ENCODE results near the gene DDT.
"Not testable (repeated sequence)": the region's sequence is repeated elsewhere in the genome, so short reads cannot be mapped to it uniquely, and the experiment has no call there.

DNA sequence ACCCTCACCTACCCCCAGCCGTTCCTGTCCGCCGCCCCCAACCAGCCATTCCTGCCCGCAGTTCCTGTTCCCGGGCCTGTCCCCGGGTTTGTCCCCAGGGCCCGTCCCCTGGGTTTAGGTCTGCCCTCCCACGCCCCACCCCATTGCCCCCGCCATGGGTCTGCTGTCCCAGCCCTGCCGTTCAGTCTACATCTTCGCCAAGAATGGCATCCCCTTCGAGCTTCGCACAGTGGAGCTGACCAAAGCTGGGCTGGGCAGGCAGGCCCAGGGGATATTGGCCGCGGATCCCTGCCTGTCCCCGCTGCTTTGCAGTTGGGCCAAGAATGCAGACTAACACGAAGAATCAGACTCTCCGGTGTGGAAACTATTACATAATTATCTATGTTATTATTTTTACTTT lies 24.5 kb downstream of the DDT start:
- not testable (repeated sequence) for TF ChIP-seq POLR2A (IDR thresholded peaks at IDR 0.05; ENCODE audit: low read depth, low read length); POLR2AphosphoS5 (IDR thresholded peaks at IDR 0.05; ENCODE audit: low read depth, low read length); TAF1 (IDR thresholded peaks at IDR 0.05; ENCODE audit: low read depth, low read length); PAX5 (IDR thresholded peaks at IDR 0.05; ENCODE audit: insufficient read depth, low read length, severe bottlenecking); POU2F2 (IDR thresholded peaks at IDR 0.05; ENCODE audit: low read depth, low read length)
